Measurements from ENCODE around the gene GMPPA. TPM values are rescaled to one million over a fixed set of nuclear protein-coding genes. Genes with fewer than 3 reads are reported as not detected.

Gene GMPPA
- polyA plus RNA-seq, 2 of the 4 experiments (the other 2 are of a cell fraction) = 36.2 to 46.2 TPM

DNA sequence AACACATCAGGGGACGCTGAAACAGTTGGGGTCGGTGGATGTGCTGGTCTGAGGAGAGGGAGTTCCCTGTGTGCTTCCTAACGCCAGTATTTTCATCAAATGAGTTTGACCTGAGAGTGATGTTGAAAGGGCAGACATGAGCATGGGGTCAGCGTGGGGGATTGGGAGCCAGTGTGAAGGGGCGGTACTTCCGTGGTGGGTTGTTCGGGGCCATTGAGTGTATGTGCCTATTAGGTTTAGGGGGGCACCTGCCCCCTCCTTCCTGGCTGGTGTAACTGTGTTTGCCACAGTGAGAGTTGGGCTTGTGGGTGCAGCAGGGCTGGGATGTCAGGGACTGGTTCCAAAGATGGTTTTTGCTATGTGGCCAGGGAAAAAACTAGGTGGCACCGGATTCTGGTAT lies 39.7 kb upstream of the GMPPA start (continued):
- TF ChIP-seq ZNF302 (CRISPR knock-in tag; IDR thresholded peaks at IDR 0.05) (no peak), KDM5A (IDR thresholded peaks at IDR 0.05) (no peak), HEYL (CRISPR knock-in tag; IDR thresholded peaks at IDR 0.05) (no peak)

DNA sequence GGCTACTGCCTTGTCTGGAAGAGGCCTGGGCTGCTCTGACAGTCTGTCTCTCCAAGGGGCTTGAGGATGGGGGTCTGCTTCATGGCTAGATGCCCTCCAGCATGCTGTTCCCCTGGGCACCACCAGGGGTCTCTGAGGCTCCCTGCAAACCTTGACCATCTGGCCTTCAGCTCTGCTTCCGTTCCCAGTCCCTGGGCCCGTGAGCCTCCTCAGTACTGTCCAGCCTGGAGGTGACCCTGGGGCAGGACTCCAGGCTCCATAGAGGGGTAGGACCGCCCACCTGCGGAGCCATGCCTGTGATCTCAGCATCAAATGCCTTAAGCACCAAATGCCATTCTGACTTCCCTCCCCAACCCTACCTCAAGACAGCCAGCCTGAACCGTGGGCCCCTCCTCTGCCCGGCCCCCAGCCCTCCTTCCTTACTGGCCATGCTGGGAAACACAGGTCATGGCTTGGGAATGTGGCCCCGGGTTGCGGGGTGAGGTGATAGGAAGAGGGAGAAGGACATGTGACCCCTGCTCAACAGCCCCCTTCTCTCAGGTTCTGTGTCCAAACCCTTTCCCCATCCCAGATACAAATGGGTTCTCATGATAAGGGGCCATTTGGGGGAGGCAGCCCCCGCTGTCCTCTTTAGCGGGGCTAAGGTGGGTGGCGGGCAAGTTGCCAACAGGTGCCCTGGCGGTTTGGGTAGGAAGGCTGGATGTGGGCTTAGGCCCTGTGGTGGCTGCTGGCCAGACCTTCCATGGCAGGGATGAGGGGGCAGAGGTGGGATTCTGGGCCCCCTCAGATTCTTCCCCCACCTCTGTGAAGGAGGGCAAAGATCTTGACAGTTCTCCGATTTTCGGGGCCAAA lies 39.0 kb upstream of the GMPPA start:
- ChIA-PET POLR2A (no interaction called here), CTCF (interaction anchor here (0.5 to 89.4 kb wide), 11 partner anchors 10 to 215 kb away, joined by 3 to 3291 read pairs (median 4); partner anchors contain the start of genes ASIC4, CHPF, DES and GMPPA)
- H3K4me1 ChIP-seq = 0 out of 3 replicates have a peak, but pooled peaks cover 2% of the 10 kb centered on the region
- peak; percentile 78 to 90 for ATAC-seq
- DNase-seq (ENCODE audit: low read depth in 1 of 2, low spot score in 1 of 2) = peak; percentile 59 to 75
- H3K27ac ChIP-seq = peak overlapping the region in 1 of 2 experiments; percentile 44; a peak in 1 of 6 replicates
- TF ChIP-seq RARB (CRISPR knock-in tag; IDR thresholded peaks at IDR 0.05) = no peak
- peak; percentile 70 for TF ChIP-seq SMC3 (IDR thresholded peaks at IDR 0.05)
- no peak for TF ChIP-seq CBX2 (IDR thresholded peaks at IDR 0.05; ENCODE audit: borderline replicate concordance, low read depth)
- TF ChIP-seq, protein P1, sequence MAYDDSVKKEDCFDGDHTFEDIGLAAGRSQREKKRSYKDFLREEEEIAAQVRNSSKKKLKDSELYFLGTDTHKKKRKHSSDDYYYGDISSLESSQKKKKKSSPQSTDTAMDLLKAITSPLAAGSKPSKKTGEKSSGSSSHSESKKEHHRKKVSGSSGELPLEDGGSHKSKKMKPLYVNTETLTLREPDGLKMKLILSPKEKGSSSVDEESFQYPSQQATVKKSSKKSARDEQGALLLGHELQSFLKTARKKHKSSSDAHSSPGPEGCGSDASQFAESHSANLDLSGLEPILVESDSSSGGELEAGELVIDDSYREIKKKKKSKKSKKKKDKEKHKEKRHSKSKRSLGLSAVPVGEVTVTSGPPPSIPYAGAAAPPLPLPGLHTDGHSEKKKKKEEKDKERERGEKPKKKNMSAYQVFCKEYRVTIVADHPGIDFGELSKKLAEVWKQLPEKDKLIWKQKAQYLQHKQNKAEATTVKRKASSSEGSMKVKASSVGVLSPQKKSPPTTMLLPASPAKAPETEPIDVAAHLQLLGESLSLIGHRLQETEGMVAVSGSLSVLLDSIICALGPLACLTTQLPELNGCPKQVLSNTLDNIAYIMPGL (CRISPR knock-in tag; IDR thresholded peaks at IDR 0.05; ENCODE audit: borderline replicate concordance) = no peak
- TF ChIP-seq MYC (IDR thresholded peaks at IDR 0.05; ENCODE audit: borderline replicate concordance, low read length) = no peak
- TF ChIP-seq, protein P2, sequence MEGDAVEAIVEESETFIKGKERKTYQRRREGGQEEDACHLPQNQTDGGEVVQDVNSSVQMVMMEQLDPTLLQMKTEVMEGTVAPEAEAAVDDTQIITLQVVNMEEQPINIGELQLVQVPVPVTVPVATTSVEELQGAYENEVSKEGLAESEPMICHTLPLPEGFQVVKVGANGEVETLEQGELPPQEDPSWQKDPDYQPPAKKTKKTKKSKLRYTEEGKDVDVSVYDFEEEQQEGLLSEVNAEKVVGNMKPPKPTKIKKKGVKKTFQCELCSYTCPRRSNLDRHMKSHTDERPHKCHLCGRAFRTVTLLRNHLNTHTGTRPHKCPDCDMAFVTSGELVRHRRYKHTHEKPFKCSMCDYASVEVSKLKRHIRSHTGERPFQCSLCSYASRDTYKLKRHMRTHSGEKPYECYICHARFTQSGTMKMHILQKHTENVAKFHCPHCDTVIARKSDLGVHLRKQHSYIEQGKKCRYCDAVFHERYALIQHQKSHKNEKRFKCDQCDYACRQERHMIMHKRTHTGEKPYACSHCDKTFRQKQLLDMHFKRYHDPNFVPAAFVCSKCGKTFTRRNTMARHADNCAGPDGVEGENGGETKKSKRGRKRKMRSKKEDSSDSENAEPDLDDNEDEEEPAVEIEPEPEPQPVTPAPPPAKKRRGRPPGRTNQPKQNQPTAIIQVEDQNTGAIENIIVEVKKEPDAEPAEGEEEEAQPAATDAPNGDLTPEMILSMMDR (IDR thresholded peaks at IDR 0.05) = peak; percentile 70
- no peak for TF ChIP-seq JUN (IDR thresholded peaks at IDR 0.05)
- no peak for TF ChIP-seq CBX8 (IDR thresholded peaks at IDR 0.05)
- TF ChIP-seq HOXA7 (CRISPR knock-in tag; IDR thresholded peaks at IDR 0.05) = no peak
- TF ChIP-seq RAD21 (conservative IDR thresholded peaks at IDR 0.05 in 1 of 2, IDR thresholded peaks at IDR 0.05 in 1 of 2) = peak; percentile 43 to 61; a peak in 4 of 5 replicates
- TF ChIP-seq CHD4 (IDR thresholded peaks at IDR 0.05; ENCODE audit: borderline replicate concordance) = no peak
- H3K9me3 ChIP-seq = no peaks in the 10 kb centered on the region
- H3K4me3 ChIP-seq = no peak overlapping the region
- peak overlapping the region; percentile 12; the same call in 1 of the 3 replicates for H3K4me2 ChIP-seq
- 61% methylated on average over 13 of the region's 14 CpGs for WGBS (ENCODE audit: missing lambda C conversion rate)
- no peak for FAIRE-seq

DNA sequence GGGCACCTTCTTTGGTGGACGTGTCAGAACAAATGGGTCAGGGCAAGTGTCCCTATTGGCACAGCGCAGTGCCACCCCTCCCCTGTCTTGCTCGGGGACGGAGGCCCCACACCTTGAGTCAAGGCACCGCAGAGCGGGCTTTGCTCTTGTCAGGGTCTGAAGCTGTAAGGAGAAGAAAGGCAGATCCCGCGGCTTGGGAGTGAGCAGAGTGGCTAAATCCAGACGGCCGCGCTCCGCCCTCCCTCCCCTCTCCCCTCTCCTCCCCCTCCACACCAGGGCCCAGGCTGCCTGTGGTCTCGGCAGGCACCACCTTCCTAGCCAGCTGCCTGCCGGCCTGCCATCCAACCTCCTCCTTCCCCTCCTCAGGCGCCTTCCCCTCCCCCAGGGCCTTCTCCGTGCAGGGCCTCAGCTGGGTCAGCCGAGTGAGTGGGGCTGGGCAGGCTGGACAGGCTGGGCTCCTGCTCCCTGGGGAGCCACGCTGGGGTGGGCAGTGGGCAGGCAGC lies 38.2 kb upstream of the GMPPA start:
- 0 out of 3 replicates have a peak, but pooled peaks cover 2% of the 10 kb centered on the region for H3K4me1 ChIP-seq
- ATAC-seq = peak in 1 of 2 experiments; percentile 8; a peak in 3 of 6 replicates
- H3K4me3 ChIP-seq = no peak overlapping the region
- no peak for DNase-seq (ENCODE audit: low read depth in 1 of 2, low spot score in 1 of 2)
- WGBS (ENCODE audit: missing lambda C conversion rate) = 79% methylated on average over 18 of the region's 18 CpGs
- H3K27ac ChIP-seq = peak overlapping the region in 1 of 2 experiments; percentile 11; a peak in 2 of 6 replicates
- H3K4me2 ChIP-seq = no peak overlapping the region
- ChIA-PET POLR2A (no interaction called here), CTCF (interaction anchor here (0.8 to 89.4 kb wide), 2 partner anchors 24 to 46 kb away, joined by 4 to 3291 read pairs; partner anchors contain the start of genes ASIC4, CHPF, GMPPA and TMEM198)
- no peaks in the 10 kb centered on the region for H3K9me3 ChIP-seq
- no peak for FAIRE-seq
- TF ChIP-seq CBX8 (IDR thresholded peaks at IDR 0.05) (no peak), TP53 (CRISPR knock-in tag; IDR thresholded peaks at IDR 0.05) (no peak), RFX5 (IDR thresholded peaks at IDR 0.05) (no peak), TFCP2L1 (CRISPR knock-in tag; IDR thresholded peaks at IDR 0.05) (no peak), SMC3 (IDR thresholded peaks at IDR 0.05) (no peak), MYC (IDR thresholded peaks at IDR 0.05; ENCODE audit: borderline replicate concordance, low read length) (no peak)
- TF ChIP-seq, protein P2 (IDR thresholded peaks at IDR 0.05) = no peak

Measured in A549 (cell line).